ENCODE measurements around the gene CRIP2. TPM values are rescaled to one million over a fixed set of nuclear protein-coding genes. Genes with fewer than 3 reads are reported as not detected.

The CRIP2 gene
- total and polyA plus RNA-seq, 2 of the 13 experiments (the other 11 are each of a cell fraction or from before 2014, with no cell fraction given), result 31.6 to 37.9 TPM

DNA sequence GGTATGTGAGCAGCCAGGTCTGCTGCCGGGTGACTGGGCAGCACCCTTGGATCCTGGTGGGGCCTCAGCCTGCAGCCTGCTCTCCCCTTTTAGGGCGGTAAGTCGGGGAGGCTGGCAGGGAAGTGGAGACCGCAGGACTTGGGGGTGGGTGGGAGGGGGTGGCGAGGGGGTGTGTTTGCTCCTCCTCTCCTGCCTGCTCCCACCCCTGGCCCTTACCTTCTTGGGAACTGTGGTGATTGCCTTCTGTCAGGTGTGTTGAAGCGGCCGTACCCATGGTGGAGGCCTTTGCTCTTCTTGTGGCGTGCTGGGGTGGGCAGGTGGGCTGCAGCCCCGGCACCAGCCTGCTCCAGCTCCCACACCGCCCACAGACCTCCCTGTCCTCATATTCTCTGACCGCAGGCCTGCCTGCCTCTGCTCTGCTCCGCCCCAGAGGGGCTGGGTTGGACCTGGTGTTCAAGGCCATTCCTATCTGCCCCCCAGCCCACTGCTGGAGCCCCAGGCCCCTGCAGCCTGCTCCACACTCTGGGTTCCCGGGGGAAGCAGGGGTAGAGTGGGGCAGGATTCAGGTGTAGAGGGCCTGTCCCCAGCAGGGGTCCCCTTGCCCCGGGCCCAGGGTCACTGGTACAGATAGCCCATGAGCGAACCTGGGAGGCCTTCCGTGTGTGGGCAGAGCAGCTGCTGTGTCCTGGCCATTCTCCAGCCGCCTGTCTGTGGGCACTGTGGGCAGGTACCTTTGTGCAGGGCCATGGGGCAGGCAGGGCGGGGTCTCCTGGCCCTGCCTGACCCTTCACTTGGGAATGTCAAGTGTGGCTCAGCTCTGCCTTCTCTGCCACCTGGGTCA lies 21.6 kb downstream of the CRIP2 start (continued):
- TF ChIP-seq TGIF2 (CRISPR knock-in tag; IDR thresholded peaks at IDR 0.05) (peak; percentile 6; the same call in 1 of the 2 replicates), ZNF260 (CRISPR knock-in tag; IDR thresholded peaks at IDR 0.05; ENCODE audit: borderline replicate concordance, low read depth) (no peak), SATB2 (CRISPR knock-in tag; IDR thresholded peaks at IDR 0.05) (no peak), PHF8 (CRISPR knock-in tag; IDR thresholded peaks at IDR 0.05) (peak; percentile 65), NCOA5 (CRISPR knock-in tag; IDR thresholded peaks at IDR 0.05) (no peak), ZNF605 (CRISPR knock-in tag; IDR thresholded peaks at IDR 0.05) (peak; percentile 80), SMAD1 (CRISPR knock-in tag; IDR thresholded peaks at IDR 0.05; ENCODE audit: borderline replicate concordance, low read depth) (no peak), ZSCAN25 (CRISPR knock-in tag; IDR thresholded peaks at IDR 0.05) (peak; percentile 91)
- TF ChIP-seq, protein P1, sequence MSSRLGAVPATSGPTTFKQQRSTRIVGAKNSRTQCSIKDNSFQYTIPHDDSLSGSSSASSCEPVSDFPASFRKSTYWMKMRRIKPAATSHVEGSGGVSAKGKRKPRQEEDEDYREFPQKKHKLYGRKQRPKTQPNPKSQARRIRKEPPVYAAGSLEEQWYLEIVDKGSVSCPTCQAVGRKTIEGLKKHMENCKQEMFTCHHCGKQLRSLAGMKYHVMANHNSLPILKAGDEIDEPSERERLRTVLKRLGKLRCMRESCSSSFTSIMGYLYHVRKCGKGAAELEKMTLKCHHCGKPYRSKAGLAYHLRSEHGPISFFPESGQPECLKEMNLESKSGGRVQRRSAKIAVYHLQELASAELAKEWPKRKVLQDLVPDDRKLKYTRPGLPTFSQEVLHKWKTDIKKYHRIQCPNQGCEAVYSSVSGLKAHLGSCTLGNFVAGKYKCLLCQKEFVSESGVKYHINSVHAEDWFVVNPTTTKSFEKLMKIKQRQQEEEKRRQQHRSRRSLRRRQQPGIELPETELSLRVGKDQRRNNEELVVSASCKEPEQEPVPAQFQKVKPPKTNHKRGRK (CRISPR knock-in tag; IDR thresholded peaks at IDR 0.05), result no peak
- TF ChIP-seq, protein P2, sequence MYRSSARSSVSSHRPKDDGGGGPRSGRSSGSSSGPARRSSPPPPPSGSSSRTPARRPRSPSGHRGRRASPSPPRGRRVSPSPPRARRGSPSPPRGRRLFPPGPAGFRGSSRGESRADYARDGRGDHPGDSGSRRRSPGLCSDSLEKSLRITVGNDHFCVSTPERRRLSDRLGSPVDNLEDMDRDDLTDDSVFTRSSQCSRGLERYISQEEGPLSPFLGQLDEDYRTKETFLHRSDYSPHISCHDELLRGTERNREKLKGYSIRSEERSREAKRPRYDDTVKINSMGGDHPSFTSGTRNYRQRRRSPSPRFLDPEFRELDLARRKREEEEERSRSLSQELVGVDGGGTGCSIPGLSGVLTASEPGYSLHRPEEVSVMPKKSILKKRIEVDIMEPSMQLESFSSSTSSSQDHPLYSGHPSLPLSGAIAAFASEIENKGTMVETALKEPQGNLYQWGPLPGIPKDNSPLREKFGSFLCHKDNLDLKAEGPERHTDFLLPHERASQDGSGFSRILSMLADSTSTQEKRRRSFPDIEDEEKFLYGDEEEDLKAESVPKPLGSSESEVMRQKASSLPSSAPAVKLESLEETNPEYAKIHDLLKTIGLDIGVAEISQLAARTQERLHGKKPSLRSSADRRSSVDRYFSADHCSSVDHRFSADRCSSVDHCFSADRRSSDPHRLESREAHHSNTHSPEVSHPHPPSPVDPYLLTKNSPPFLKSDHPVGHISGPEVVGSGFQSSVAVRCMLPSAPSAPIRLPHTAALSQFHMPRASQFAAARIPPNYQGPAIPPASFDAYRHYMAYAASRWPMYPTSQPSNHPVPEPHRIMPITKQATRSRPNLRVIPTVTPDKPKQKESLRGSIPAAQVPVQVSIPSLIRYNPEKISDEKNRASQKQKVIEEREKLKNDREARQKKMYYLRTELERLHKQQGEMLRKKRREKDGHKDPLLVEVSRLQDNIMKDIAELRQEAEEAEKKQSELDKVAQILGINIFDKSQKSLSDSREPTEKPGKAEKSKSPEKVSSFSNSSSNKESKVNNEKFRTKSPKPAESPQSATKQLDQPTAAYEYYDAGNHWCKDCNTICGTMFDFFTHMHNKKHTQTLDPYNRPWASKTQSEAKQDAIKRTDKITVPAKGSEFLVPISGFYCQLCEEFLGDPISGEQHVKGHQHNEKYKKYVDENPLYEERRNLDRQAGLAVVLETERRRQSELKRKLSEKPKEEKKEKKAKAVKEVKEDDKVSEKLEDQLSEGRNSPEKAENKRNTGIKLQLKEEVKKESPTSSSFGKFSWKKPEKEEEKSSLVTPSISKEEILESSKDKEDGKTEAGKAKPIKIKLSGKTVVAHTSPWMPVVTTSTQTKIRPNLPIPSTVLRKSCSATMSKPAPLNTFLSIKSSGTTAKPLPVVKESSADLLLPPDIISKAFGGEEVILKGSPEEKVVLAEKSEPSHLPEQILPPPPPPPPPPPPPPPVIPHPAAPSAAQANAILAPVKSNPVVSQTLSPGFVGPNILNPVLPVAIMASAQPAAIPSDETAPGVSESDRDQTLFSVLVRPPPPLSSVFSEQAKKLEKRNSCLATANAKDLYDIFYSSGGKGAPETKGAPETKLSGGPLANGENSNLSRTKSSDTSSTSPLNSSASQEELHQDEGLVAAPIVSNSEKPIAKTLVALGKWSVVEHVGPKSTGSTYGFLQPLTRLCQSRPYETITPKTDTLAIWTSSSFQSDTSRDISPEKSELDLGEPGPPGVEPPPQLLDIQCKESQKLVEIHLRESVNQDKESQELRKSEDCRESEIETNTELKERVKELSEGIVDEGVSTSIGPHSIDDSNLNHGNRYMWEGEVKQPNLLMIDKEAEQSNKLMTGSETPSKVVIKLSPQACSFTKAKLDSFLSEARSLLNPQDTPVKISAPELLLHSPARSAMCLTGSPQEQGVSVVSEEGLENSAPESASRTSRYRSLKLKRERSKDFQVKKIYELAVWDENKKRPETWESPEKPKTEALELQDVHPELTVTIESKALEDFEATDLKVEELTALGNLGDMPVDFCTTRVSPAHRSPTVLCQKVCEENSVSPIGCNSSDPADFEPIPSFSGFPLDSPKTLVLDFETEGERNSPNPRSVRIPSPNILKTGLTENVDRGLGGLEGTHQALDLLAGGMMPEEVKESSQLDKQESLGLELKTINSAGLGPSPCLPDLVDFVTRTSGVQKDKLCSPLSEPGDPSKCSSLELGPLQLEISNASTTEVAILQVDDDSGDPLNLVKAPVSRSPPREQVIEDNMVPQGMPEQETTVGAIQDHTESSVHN (CRISPR knock-in tag; IDR thresholded peaks at IDR 0.05), result peak; percentile 51
- TF ChIP-seq, protein P3, sequence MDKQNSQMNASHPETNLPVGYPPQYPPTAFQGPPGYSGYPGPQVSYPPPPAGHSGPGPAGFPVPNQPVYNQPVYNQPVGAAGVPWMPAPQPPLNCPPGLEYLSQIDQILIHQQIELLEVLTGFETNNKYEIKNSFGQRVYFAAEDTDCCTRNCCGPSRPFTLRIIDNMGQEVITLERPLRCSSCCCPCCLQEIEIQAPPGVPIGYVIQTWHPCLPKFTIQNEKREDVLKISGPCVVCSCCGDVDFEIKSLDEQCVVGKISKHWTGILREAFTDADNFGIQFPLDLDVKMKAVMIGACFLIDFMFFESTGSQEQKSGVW (CRISPR knock-in tag; IDR thresholded peaks at IDR 0.05; ENCODE audit: borderline replicate concordance), result no peak
- TF ChIP-seq, protein P4, sequence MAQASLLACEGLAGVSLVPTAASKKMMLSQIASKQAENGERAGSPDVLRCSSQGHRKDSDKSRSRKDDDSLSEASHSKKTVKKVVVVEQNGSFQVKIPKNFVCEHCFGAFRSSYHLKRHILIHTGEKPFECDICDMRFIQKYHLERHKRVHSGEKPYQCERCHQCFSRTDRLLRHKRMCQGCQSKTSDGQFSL (CRISPR knock-in tag; IDR thresholded peaks at IDR 0.05), result peak; percentile 41; the same call in 1 of the 2 replicates
- TF ChIP-seq, protein P5, sequence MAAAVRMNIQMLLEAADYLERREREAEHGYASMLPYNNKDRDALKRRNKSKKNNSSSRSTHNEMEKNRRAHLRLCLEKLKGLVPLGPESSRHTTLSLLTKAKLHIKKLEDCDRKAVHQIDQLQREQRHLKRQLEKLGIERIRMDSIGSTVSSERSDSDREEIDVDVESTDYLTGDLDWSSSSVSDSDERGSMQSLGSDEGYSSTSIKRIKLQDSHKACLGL (CRISPR knock-in tag; IDR thresholded peaks at IDR 0.05), result peak; percentile 50; the same call in 1 of the 2 replicates
- TF ChIP-seq, protein P6, sequence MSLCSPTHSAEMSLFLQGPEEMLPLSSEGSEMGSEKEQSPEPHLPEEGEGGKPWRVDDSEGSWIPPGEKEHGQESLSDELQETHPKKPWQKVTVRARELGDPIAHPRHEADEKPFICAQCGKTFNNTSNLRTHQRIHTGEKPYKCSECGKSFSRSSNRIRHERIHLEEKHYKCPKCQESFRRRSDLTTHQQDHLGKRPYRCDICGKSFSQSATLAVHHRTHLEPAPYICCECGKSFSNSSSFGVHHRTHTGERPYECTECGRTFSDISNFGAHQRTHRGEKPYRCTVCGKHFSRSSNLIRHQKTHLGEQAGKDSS (CRISPR knock-in tag; IDR thresholded peaks at IDR 0.05; ENCODE audit: borderline replicate concordance, low read depth), result no peak

All from HepG2 (cell line).